GM20000 (cell line): ENCODE data around the gene HYDIN.

Experiments used
- DNase-seq: peaks from one replicate; pipeline ENCODE4 v3.0.0; 2012; ENCODE audit warnings: low spot score
- TF ChIP-seq, protein P1 (sequence below): IDR thresholded peaks from 2 replicates; pipeline ENCODE4 v1.5.1; 2012; ENCODE audit warnings: mild to moderate bottlenecking, control low read depth; ENCODE audit errors: extremely low read depth, missing control alignments

The HYDIN gene

DNA sequence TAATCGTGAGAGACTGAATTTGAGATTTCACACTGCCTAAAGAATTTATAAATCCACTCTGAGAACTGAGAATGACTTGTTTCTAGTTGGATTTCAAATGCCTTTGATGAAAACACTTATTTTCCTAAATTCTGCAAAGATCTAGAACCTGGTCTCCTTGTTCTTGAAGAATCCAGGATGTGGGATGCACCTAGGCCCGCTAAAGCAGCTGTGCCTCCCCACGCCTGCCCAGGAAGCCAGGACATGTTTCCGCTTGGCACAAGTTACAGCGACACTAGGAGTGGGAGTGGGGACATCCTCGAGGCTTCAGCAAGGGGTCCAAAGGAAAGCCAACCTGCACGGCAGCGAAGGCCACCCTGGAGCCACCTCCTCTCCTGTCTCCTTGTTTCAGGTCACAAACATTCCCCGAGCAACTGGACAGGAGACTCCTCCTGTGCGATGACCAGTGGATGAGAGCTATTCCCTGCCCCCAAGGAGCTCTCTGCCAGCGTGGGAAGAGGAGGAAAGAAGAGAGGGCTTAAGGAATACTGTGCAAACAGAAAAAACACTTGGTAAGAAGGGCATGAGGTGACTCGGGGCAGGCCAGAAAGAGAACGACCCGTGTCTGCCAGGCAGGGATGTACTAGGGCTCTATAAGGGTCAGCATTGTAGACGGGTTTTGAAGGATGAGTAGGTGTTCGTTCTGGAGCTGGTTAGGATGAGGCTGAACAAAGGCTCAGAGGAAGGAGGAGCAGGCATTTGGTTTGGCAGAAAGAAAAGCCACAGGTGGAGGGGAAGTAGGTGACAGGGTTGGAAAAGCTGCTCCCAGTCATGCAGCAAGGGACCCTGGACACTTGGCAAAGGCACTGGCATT, 440.7 kb downstream of the HYDIN start:
- TF ChIP-seq, protein P1, sequence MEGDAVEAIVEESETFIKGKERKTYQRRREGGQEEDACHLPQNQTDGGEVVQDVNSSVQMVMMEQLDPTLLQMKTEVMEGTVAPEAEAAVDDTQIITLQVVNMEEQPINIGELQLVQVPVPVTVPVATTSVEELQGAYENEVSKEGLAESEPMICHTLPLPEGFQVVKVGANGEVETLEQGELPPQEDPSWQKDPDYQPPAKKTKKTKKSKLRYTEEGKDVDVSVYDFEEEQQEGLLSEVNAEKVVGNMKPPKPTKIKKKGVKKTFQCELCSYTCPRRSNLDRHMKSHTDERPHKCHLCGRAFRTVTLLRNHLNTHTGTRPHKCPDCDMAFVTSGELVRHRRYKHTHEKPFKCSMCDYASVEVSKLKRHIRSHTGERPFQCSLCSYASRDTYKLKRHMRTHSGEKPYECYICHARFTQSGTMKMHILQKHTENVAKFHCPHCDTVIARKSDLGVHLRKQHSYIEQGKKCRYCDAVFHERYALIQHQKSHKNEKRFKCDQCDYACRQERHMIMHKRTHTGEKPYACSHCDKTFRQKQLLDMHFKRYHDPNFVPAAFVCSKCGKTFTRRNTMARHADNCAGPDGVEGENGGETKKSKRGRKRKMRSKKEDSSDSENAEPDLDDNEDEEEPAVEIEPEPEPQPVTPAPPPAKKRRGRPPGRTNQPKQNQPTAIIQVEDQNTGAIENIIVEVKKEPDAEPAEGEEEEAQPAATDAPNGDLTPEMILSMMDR: no peak
- no peak for DNase-seq

DNA sequence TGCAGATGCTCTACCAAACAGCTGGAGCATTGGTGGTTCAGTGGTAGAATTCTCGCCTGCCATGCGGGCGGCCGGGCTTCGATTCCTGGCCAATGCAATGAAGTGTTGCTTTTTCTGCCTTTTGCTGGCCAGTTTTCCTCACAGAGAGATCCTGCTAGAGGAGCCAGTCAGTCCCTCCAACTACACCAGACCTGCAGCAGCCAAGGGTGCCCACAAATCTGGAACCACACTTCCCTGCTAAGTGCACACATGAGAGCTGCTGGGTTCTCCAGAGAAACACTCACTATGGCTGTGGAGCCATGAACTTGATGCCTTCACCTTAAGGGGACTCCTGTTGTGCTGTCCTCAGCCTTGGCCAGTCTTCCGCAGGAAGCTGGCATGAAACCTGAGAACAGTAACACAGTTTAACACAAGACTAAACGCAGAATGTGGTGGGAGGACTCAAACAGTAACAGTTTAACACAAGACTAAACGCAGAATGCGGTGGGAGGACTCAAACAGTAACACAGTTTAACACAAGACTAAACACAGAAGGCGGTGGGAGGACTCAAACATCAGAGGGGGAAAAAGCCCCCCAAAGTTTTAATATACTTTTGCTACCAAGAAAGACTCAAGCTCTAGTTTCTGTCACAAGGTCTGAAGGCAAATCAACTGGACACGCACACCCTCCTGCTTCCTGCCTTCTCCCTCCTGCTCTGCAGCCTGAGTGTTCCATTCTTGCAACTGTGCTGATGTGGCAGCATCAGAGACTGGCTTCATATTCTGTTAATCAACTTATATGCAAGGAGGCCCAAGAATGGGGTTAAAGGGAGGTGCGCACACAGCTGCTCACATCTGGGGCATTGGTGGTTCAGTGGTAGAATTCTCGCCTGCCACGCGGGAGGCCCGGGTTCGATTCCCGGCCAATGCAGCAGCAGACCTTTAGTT, 441.6 kb downstream of the HYDIN start:
- TF ChIP-seq, protein P1: no peak
- no peak for DNase-seq

DNA sequence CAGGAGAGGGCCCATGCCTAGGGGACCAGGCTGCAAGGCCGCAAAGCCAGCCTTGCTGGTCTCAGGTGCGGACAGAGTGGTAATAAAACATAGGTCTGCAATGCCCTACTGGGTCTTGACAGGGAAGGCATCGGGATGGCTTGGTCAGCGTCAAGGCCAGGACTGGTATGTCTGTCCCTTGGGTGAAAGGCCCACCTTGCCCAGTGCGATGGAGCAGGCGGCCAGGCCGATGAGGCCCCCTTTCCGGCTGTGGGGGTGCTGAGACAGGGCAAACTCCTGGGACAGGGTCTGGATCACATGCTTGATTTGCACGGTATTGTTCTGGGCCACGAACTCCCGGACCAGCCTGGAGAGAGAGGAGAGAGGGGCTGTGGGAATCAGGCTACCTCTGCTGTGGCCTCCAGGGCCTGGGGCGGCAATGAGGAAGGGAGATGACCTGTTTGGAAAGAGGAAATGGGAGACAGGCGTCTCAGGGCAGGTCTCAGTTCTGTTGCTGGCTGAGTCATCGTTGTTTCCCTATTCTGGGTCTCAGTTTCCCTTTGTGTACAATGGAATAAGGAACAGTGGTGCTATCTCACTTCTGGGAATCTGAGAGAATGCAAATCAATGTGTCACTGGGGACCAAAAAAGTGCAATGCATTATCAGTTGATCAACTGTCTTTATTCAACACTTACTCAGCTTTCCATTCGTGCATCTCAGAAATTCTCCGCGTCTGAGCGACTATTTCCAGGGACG, 444.3 kb downstream of the HYDIN start:
- DNase-seq: no peak
- TF ChIP-seq, protein P1: no peak

DNA sequence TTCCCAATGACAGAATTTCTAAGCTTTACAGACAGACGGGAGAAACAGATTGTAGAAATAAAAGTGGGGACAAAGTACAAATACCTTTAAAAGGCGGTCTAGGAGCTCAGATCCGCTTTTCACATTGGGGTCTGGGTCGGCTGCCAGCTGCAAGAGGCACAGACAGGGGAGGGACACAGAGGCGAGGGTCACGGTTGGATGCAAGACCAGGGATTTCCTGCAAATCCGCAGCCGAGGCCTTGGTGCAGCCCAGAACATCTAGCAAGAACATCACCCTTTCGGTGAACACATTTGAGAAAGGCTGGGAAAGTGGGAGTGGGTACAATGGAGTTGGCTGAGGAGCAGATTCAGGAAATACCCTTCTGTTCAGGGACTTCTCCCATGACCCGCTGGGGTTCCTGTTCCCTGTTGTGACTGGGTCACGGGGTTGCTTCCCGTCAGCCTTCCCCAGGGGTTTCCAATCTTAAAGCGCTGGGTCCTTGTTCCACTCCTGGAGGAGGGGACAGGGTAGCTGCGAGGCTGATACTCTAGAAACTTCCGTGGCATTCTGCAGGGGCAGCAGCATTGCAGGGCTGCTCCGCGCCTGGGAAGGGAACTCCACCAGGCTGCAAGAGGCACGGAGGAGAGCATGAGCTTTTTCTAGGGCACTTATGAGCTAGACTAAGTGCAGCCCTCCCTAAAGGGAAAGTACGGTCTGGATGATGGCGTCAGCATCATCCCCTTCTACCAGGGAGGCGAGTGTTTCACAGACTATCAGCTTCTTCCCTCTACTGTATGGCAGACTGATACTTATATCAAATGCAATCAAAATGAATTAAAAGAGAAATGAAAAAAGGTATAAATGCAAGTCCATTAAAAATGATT, 445.6 kb downstream of the HYDIN start:
- TF ChIP-seq, protein P1: no peak
- DNase-seq: no peak

DNA sequence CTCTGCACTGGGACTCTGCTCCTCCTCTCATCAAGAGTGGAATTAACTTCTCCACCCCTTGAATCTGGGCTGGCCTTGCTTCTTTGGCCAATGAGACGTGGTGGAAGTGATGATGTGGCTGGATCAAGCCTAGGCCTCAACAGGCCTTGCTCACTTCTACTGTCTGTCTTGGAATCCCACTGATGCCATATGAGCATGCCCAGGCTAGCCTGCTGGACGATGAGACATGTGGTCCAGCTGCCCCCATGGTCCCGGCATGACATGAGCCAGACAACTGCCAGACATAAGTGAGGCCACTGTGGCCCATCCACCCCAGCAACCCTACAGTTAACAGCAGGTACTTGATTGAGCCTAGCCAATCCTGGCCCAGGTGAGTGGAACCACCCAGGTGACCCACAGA, 448.3 kb downstream of the HYDIN start:
- DNase-seq: no peak

DNA sequence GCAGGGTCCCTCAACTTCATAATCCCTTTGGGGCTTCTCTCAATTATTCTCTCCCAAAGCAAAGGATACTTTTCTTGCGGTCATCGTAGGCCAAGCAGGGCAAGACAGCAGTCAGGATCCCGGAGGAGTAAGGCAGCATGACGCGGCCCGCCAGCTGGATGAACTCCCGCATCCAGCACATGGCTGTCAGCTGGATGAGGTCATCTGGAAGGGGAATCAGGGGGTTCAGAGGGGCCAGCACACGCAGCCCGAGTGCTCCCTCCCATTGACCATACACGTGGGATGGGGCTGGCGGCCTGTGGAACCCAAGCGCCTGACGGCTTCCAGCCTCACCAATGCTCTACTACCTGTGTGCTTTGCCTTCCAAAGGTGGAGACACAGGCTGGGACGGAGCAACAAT, 448.7 kb downstream of the HYDIN start:
- DNase-seq: no peak
- TF ChIP-seq, protein P1: no peak

More for the DNA sequence above, 448.3 kb downstream of the HYDIN start:
- TF ChIP-seq, protein P1: no peak
